Heart right ventricle (tissue), 16 donors: ENCODE data around the gene DGKZ. TPM values are rescaled to one million over a fixed set of nuclear protein-coding genes. Genes with fewer than 3 reads are reported as not detected.

Source experiments
- ATAC-seq, 8 donors: fragments of 200-7000 bp; cut with Tn5 transposase; one replicate each; pipeline ENCODE4 v1.9.1; 2020; ENCODE audit warnings: mild to moderate bottlenecking in 8 of 8, moderate library complexity in 8 of 8, moderate number of reproducible peaks in 1 of 8
- DNase-seq, 2 donors: peaks; one replicate each; pipeline ENCODE4 v3.0.0-alpha.2; 2020
- H3K27ac ChIP-seq, 10 donors: fragments of 200-600 bp; sonication (generic) in 2 of 10; one replicate each; pipeline versions ENCODE4 v1.5.0 to v1.8.0; 2020 to 2022; ENCODE audit warnings: mild to moderate bottlenecking in 3 of 10
- H3K27me3 ChIP-seq, 7 donors: fragments of 200-600 bp; one replicate each; pipeline ENCODE4 v1.8.0; 2021 to 2022; ENCODE audit warnings: mild to moderate bottlenecking in 2 of 7
- H3K36me3 ChIP-seq, 9 donors: fragments of 200-600 bp; sonication (generic) in 1 of 9; one replicate each; pipeline versions ENCODE4 v1.5.0 to v1.8.0; 2020 to 2022; ENCODE audit warnings: mild to moderate bottlenecking in 2 of 9
- H3K4me1 ChIP-seq, 9 donors: fragments of 200-600 bp; sonication (generic) in 1 of 9; one replicate each; pipeline versions ENCODE4 v1.5.0 to v1.8.0; 2020 to 2022; ENCODE audit warnings: mild to moderate bottlenecking in 4 of 9
- H3K4me3 ChIP-seq, 10 donors: fragments of 200-600 bp; sonication (generic) in 2 of 10; one replicate each; pipeline versions ENCODE4 v1.5.0 to v1.8.0; 2020 to 2022; ENCODE audit warnings: mild to moderate bottlenecking in 7 of 10, moderate library complexity in 2 of 10
- H3K9me3 ChIP-seq, 11 donors: fragments of 200-600 bp in 10 of 11; sonication (generic) in 2 of 11; one replicate each; pipeline versions ENCODE4 v1.5.0 to v1.8.0; 2013 to 2022; ENCODE audit warnings: mild to moderate bottlenecking in 2 of 11, control low read depth in 1 of 11, moderate library complexity in 1 of 11
- WGBS, 2 donors: extraction: QIAGEN DNeasy Blood & Tissue Kit; methylation state at CpG; one replicate each; pipeline ENCODE4 v1.1.7; 2013; ENCODE audit warnings: inconsistent platforms in 1 of 2; 5-methylcytosine and 5-hydroxymethylcytosine counted together
- intact Hi-C, 10 donors: fragments of 100-400 bp; cut with DNase I; formaldehyde crosslinking; loops; one replicate each; pipeline versions ENCODE4 v1.11.1 to v1.14.2; 2022
- microRNA-seq, 2 donors: library from miRNA; unstranded; fragments of <30 nt; microRNA quantifications; one replicate each; pipeline ENCODE4 v1.2.0, GENCODE V29; 2021
- polyA plus RNA-seq, 2 donors: library from polyadenylated mRNA; stranded (reverse); fragments of 200-250 nt; gene quantifications; one replicate each; pipeline ENCODE4 v1.2.3, GENCODE V29; 2013
- total RNA-seq, 10 donors: library from RNA; stranded (reverse); fragmentation: NEBNext Ultra II Directional in 3 of 10; extraction: Animal tissue kit (Norgen Biotek cat#: 25700) in 3 of 10; gene quantifications; one replicate each; pipeline versions ENCODE4 v1.2.1 to v1.2.4, GENCODE V29; 2021 to 2023
- TF ChIP-seq, protein P1 (sequence below), 9 donors: fragments of 200-600 bp; sonication (generic) in 2 of 9; IDR thresholded peaks; one replicate each; pipeline versions ENCODE4 v1.5.0 to v1.8.0; 2021 to 2022; ENCODE audit warnings: antibody characterized with exemption in 9 of 9, mild to moderate bottlenecking in 5 of 9, moderate library complexity in 1 of 9
- donor health status: Arrhythmogenic right ventricular cardiomyopathy.
- donor health status: ischemic (EF 13 %, LVEDD 7.1; RV severe dilation, severe dysfunction).
- donor health status: healthy with polysubstance abuse.
- donor health status: DM: no; HTN: yes; CAD: no.
- donor health status: DM: no; HTN: no; CAD: no.
- donor health status: ischemic (EF 25% LVEDD 6.9; RV normal size, moderate dysfunction).
- donor health status: ischemic (EF 25% LVEDD 5.7; RV mildly dilated, moderate dysfunction).
- donor health status: healthy.
- donor health status: DM: yes; HTN: yes; CAD: no.
- donor health status: Ischemic cardiomyopathy.
- donor health status: ischemic (EF 35%, LVEDD 5.7; RV mildly dilated, moderate dysfunction).
- donor health status: nonischemic (EF 11% LVEDD 7.7; RV severe dilation, severe dysfunction).
- donor health status: DM: yes; HTN: yes; CAD: no.
- donor health status: PGD.
- donor health status: ischemic (EF 29% LVEDD 5.4; RV normal size, mild dysfunction).
- donor health status: nonischemic (EF 23%, LVEDD 6.1; RV moderate dilation, normal function).

The DGKZ gene
- total and polyA plus RNA-seq, 12 donors = 31.9 to 107 (median 60.1) TPM

DNA sequence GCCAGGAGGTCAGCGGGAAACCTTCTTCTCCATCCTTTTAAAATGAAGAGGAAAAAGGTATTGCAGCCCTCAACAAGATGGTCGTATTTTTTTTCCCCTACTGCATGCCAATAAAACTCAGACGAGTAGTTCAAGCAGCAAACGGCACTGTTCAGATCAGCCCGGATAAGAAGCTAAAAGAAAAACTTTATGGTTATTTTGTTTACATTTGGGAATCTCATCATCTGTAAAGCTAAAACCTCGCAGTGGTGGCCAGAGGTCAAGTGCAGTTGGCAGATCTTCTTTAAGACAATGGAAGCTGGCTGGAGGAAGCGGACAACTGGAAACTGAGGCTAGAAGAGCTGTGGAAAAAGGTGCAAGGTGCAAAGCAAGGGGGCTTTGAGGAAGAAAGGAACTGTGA lies 75.3 kb downstream of the DGKZ start:
- intact Hi-C loops = no loop called here
- H3K27ac ChIP-seq = no peak overlapping the region
- H3K4me1 ChIP-seq = peaks cover 0 to 11% (median 5%) of the 10 kb centered on the region in 9 donors
- H3K27me3 ChIP-seq = no peaks in the 10 kb centered on the region
- TF ChIP-seq, protein P1, sequence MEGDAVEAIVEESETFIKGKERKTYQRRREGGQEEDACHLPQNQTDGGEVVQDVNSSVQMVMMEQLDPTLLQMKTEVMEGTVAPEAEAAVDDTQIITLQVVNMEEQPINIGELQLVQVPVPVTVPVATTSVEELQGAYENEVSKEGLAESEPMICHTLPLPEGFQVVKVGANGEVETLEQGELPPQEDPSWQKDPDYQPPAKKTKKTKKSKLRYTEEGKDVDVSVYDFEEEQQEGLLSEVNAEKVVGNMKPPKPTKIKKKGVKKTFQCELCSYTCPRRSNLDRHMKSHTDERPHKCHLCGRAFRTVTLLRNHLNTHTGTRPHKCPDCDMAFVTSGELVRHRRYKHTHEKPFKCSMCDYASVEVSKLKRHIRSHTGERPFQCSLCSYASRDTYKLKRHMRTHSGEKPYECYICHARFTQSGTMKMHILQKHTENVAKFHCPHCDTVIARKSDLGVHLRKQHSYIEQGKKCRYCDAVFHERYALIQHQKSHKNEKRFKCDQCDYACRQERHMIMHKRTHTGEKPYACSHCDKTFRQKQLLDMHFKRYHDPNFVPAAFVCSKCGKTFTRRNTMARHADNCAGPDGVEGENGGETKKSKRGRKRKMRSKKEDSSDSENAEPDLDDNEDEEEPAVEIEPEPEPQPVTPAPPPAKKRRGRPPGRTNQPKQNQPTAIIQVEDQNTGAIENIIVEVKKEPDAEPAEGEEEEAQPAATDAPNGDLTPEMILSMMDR (IDR thresholded peaks at IDR 0.05) = no peak
- DNase-seq (no peak), ATAC-seq (no peak)
- no peaks in the 10 kb centered on the region for H3K9me3 ChIP-seq
- no peak overlapping the region for H3K4me3 ChIP-seq
- WGBS, 2 donors = 75 to 82% methylated on average over 7 of the region's 7 CpGs
- peaks cover 0 to 63% (median 6%) of the 10 kb centered on the region in 9 donors for H3K36me3 ChIP-seq

GRCh38 chr11:46426233-46426991 lies 79.1 kb downstream of the DGKZ start:
- no peak overlapping the region for H3K27ac ChIP-seq
- intact Hi-C loops = no loop called here
- TF ChIP-seq, protein P1 (IDR thresholded peaks at IDR 0.05) = no peak
- H3K36me3 ChIP-seq = peaks cover 0 to 84% (median 13%) of the 10 kb centered on the region in 9 donors
- H3K4me1 ChIP-seq = peaks cover 0 to 6% (median under 1%) of the 10 kb centered on the region in 9 donors
- 80 to 86% methylated on average over 4 of the region's 4 CpGs for WGBS, 2 donors
- DNase-seq (no peak), ATAC-seq (no peak)
- no peaks in the 10 kb centered on the region for H3K27me3 ChIP-seq
- no peaks in the 10 kb centered on the region for H3K9me3 ChIP-seq
- H3K4me3 ChIP-seq = no peak overlapping the region

GRCh38 chr11:46427364-46427763 lies 80.1 kb downstream of the DGKZ start:
- no peak overlapping the region for H3K4me3 ChIP-seq
- DNase-seq (no peak), ATAC-seq (no peak)
- peaks cover 0 to 84% (median 14%) of the 10 kb centered on the region in 9 donors for H3K36me3 ChIP-seq
- H3K4me1 ChIP-seq = peaks cover 0 to 5% (median 0%) of the 10 kb centered on the region in 9 donors
- 86 to 90% methylated on average over 9 of the region's 9 CpGs for WGBS, 2 donors
- intact Hi-C loops = no loop called here
- TF ChIP-seq, protein P1 (IDR thresholded peaks at IDR 0.05) = no peak
- no peak overlapping the region for H3K27ac ChIP-seq
- no peaks in the 10 kb centered on the region for H3K27me3 ChIP-seq
- no peaks in the 10 kb centered on the region for H3K9me3 ChIP-seq

DNA sequence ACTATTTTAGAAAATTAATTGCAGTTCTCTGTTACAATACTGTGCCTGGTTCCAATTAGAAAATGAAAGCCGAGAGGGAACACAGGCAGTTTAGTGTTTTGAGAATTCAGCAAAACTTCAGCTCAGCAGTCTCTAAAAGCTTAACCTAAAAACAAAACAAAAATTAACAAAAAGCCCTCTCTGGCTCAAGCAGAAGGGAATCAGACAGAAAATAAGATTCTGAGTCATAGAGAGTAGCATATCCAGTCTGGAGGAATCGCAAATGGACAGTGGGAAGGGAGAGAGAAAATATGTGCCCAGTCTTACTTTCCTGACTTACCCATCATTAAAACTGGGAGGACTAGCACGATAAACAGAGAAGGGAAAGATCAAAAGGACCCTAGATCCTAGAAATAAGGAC lies 82.5 kb downstream of the DGKZ start:
- intact Hi-C loops = no loop called here
- H3K27ac ChIP-seq = no peak overlapping the region
- DNase-seq (no peak), ATAC-seq (no peak)
- peaks cover 0 to 5% (median 0%) of the 10 kb centered on the region in 9 donors for H3K4me1 ChIP-seq
- 94 to 96% methylated on average over 3 of the region's 3 CpGs for WGBS, 2 donors
- H3K9me3 ChIP-seq = no peaks in the 10 kb centered on the region
- TF ChIP-seq, protein P1 (IDR thresholded peaks at IDR 0.05) = no peak
- H3K4me3 ChIP-seq = no peak overlapping the region
- H3K27me3 ChIP-seq = no peaks in the 10 kb centered on the region
- H3K36me3 ChIP-seq = peaks cover 0 to 94% (median 19%) of the 10 kb centered on the region in 9 donors

Small RNA genes within 50 kb of the gene (microRNA-seq; reads per million reads assigned to microRNA genes)
- gene MIR4688 = 0 to 0.51 reads per million in 2 donors

Other genes starting within 250 kb of the DGKZ start
- gene PHF21A, start 226.0 kb upstream of the DGKZ start, total RNA-seq = 10 to 100 TPM; 25.7 to 48.0 (median 38.1) TPM
- gene PHF21A, start 226.0 kb upstream of the DGKZ start, polyA plus RNA-seq = 10 to 100 TPM in 1 of 2 donors, 1 to 10 TPM in 1; 9.6 to 18.2 TPM
- gene CREB3L1, start 69.8 kb upstream of the DGKZ start, total RNA-seq = 100 to 1,000 TPM in 1 of 10 donors, 10 to 100 TPM in 9; 14.9 to 127 (median 36.1) TPM
- 10 to 100 TPM in 1 of 2 donors, 1 to 10 TPM in 1; 9.7 to 49.5 TPM for gene CREB3L1, start 69.8 kb upstream of the DGKZ start, polyA plus RNA-seq
- gene MDK, start 34.2 kb downstream of the DGKZ start, total RNA-seq = 10 to 100 TPM in 2 of 10 donors, 1 to 10 TPM in 8; 3.6 to 16.5 (median 5.3) TPM
- 1 to 10 TPM; 3.7 to 8.2 TPM for gene MDK, start 34.2 kb downstream of the DGKZ start, polyA plus RNA-seq
- gene CHRM4, start 44.3 kb downstream of the DGKZ start, total RNA-seq = under 1 TPM in 2 of 10 donors, not detected in 8; 0.30 to 0.32 TPM
- gene CHRM4, start 44.3 kb downstream of the DGKZ start, polyA plus RNA-seq = under 1 TPM in 1 of 2 donors, not detected in 1; 0.03 TPM
- 10 to 100 TPM; 11.7 to 23.3 (median 17.1) TPM for gene AMBRA1, start 246.6 kb downstream of the DGKZ start, total RNA-seq
- gene AMBRA1, start 246.6 kb downstream of the DGKZ start, polyA plus RNA-seq = 1 to 10 TPM; 5.2 to 7.5 TPM